Body of pancreas (tissue), 4 donors: ENCODE measurements around the gene SLC3A2. TPM values are rescaled to one million over a fixed set of nuclear protein-coding genes. Genes with fewer than 3 reads are reported as not detected.
A peak's percentile ranks its signal among the peaks of the same experiment; 100 is the strongest.

Experiments
- ATAC-seq: fragments of 150-250 bp; one replicate; pipeline ENCODE4 v1.9.1; 2016
- DNase-seq, 4 donors: peaks; one replicate each; pipeline ENCODE4 v3.0.0-alpha.2; 2019
- H3K27ac ChIP-seq, 4 donors: fragments of 200-600 bp; sonication (generic); 1 replicate in 3 of 4; 2 replicates in 1 of 4; pipeline versions ENCODE4 v1.5.1 to v1.6.1; 2016 to 2019; ENCODE audit warnings: mild to moderate bottlenecking in 1 of 4, mixed read lengths in 1 of 4, moderate library complexity in 1 of 4
- H3K27me3 ChIP-seq, 2 donors: fragments of 200-600 bp; sonication (generic); one replicate each; pipeline ENCODE4 v1.6.0; 2016; ENCODE audit warnings: mild to moderate bottlenecking in 1 of 2
- H3K36me3 ChIP-seq, 2 donors: fragments of 200-600 bp; sonication (generic); replicated peaks in 1 of 2; 2 replicates each; pipeline ENCODE4 v1.5.1; 2016; ENCODE audit warnings: low read depth in 2 of 2; ENCODE audit not compliant: insufficient read depth in 1 of 2
- H3K4me1 ChIP-seq: fragments of 200-600 bp; sonication (generic); one replicate; pipeline ENCODE4 v1.6.0; 2016
- H3K4me3 ChIP-seq, 2 donors: fragments of 200-600 bp; sonication (generic); 1 replicate in 1 of 2; 2 replicates in 1 of 2; pipeline ENCODE4 v1.5.1; 2016 to 2019
- H3K9me3 ChIP-seq, 3 donors: fragments of 200-600 bp; sonication (generic); 1 replicate in 2 of 3; 2 replicates in 1 of 3; pipeline ENCODE4 v1.5.1; 2016
- POLR2A ChIP-seq, 3 donors: fragments of 450-650 bp; IDR thresholded peaks; one replicate each; pipeline ENCODE4 v1.6.1; 2016; ENCODE audit warnings: antibody characterized with exemption in 3 of 3, mild to moderate bottlenecking in 2 of 3
- WGBS, 2 donors: methylation state at CpG; one replicate each; pipeline ENCODE4 v1.1.5; 2017; 5-methylcytosine and 5-hydroxymethylcytosine counted together
- intact Hi-C: fragments of 100-400 bp; cut with DNase I; formaldehyde crosslinking; loops from one replicate; pipeline ENCODE4 v1.15.1; 2023
- total RNA-seq, 2 donors: library from RNA; depleted of rRNA; stranded (reverse); fragments of >200 nt; gene quantifications; one replicate each; pipeline ENCODE4 v1.1.0, GENCODE V29; 2016
- TF ChIP-seq, protein P1 (sequence below), 7 experiments: fragments of 450-650 bp in 4 of 7; fragments of 200-600 bp in 3 of 7; sonication (generic) in 3 of 7; IDR thresholded peaks; one replicate each; pipeline ENCODE4 v1.5.1; 2016 to 2019; ENCODE audit warnings: antibody characterized with exemption in 7 of 7

The SLC3A2 gene
- total RNA-seq, 2 donors from 2014 or later: 75.5 to 108 TPM

DNA sequence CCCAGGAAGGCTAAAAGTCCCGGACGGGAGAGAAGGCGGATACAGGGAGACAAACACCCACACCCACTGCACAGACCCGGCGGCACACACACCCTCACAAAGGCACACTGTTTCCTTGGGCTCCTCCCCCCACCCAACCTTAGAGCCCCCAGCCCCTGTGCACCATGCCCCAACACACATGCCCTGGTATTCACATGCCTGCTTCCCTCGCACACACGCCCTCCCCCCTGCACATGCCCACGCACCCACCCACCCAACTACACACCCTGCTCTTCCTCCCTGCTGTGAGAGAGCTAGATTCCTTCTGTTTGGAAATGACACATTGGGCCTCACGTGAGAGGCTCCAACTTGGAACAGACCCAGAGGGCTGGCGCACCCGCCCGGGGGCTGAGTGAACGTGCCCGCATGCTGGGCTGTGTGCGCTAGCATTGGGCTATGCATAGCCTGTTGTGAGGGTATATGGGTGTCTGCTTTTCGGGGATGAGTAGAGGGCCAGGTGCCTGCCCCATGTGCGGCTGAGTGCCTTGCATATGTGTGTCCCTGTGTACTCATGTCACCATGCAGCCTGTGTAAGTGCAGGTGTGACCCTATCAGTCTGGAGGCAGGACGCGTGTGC is 41.0 kb downstream of the SLC3A2 start:
- H3K27me3 ChIP-seq: peaks cover 0 to 13% of the 10 kb centered on the region in 2 donors
- H3K36me3 ChIP-seq: no peaks in the 10 kb centered on the region
- H3K9me3 ChIP-seq: no peaks in the 10 kb centered on the region
- TF ChIP-seq, protein P1, sequence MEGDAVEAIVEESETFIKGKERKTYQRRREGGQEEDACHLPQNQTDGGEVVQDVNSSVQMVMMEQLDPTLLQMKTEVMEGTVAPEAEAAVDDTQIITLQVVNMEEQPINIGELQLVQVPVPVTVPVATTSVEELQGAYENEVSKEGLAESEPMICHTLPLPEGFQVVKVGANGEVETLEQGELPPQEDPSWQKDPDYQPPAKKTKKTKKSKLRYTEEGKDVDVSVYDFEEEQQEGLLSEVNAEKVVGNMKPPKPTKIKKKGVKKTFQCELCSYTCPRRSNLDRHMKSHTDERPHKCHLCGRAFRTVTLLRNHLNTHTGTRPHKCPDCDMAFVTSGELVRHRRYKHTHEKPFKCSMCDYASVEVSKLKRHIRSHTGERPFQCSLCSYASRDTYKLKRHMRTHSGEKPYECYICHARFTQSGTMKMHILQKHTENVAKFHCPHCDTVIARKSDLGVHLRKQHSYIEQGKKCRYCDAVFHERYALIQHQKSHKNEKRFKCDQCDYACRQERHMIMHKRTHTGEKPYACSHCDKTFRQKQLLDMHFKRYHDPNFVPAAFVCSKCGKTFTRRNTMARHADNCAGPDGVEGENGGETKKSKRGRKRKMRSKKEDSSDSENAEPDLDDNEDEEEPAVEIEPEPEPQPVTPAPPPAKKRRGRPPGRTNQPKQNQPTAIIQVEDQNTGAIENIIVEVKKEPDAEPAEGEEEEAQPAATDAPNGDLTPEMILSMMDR (IDR thresholded peaks at IDR 0.05): no peak
- peak in 1 of 3 donors; percentile 11 for TF ChIP-seq POLR2A (IDR thresholded peaks at IDR 0.05)
- peak; percentile 57 for ATAC-seq
- 11 to 18% methylated on average over 7 to 19 of the region's 19 CpGs for WGBS, 2 donors
- peak; percentile 54 to 66 (median 59) for DNase-seq
- peak overlapping the region in 1 of 4 donors; percentile 6 for H3K27ac ChIP-seq
- peaks cover 44% of the 10 kb centered on the region for H3K4me1 ChIP-seq
- H3K4me3 ChIP-seq: no peak overlapping the region
- intact Hi-C loops: no loop called here

DNA sequence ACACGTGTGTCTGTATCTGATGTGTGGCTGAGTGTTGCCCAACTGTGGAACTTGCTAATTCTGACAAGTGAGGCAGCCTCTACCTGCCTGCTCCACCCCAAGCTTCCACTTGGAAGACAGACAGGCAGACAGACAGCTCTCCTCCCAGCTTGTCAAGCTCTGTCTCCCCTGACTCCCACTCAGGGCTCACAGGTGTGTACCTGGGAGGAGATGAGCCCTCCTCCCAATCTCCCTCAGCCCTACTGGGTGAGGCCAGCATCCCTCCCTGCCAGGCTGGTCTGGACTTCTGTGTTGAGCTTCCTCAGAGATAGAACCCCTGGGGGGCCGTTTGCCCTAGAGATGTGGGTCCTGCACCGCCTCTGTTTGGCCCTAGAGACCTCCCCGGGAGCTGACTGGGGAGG is 41.5 kb downstream of the SLC3A2 start:
- Histone ChIP-seq H3K4me3 (no peak overlapping the region), H3K4me1 (peaks cover 50% of the 10 kb centered on the region), H3K27me3 (peaks cover 0 to 18% of the 10 kb centered on the region in 2 donors), H3K9me3 (no peaks in the 10 kb centered on the region), H3K27ac (no peak overlapping the region), H3K36me3 (no peaks in the 10 kb centered on the region)
- DNase-seq: peak in 1 of 4 donors; percentile 34
- WGBS, 2 donors: 52 to 58% methylated on average over 3 to 4 of the region's 4 CpGs
- ATAC-seq: no peak
- TF ChIP-seq POLR2A (IDR thresholded peaks at IDR 0.05): no peak
- TF ChIP-seq, protein P1 (IDR thresholded peaks at IDR 0.05): no peak
- intact Hi-C loops: no loop called here

DNA sequence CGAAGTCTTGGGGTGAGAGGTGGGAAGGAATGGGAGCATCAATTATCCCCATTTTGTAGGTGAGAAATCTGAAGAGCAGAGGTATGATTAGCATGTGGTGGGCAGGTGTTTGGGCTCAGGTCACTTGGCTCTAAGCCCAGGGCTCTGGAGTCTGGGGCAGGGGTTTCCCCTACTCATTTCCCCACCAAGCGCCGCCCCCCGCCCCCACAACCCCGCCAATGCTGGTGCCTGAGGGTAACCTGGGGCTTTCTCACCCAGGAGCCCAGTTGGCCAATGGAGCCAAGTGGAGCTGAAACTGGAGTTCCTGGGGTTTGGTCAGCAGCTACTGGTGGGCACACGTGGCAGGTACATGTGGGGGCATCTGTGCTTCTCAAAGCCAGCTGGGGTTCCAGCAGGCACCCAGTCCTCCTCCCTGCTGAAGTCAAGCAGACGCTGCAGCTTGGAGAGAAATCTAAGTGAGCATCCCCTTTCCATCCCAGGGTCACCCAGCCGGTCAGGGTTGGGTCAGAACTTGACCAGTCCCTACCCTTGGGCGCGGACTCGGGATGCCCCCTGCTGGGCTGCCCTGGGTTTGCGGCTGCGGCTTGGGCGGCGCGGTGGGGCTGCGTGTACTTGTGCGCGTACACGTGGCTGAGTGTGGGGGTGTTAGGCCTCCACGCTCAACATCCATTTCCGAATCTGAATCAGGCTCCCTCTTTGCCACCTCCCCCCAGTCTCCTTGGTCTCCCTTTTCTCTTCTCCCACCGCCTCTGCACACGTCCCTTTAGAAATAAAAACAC is 42.1 kb downstream of the SLC3A2 start:
- DNase-seq: no peak
- no peak overlapping the region for H3K4me3 ChIP-seq
- TF ChIP-seq, protein P1 (IDR thresholded peaks at IDR 0.05): peak in 1 of 7 experiments; percentile 5
- TF ChIP-seq POLR2A (IDR thresholded peaks at IDR 0.05): no peak
- H3K27ac ChIP-seq: no peak overlapping the region
- peaks cover 0 to 19% of the 10 kb centered on the region in 2 donors for H3K27me3 ChIP-seq
- WGBS, 2 donors: 54 to 55% methylated on average over 9 to 18 of the region's 24 CpGs
- H3K9me3 ChIP-seq: no peaks in the 10 kb centered on the region
- H3K36me3 ChIP-seq: no peaks in the 10 kb centered on the region
- intact Hi-C loops: no loop called here
- ATAC-seq: no peak
- H3K4me1 ChIP-seq: peaks cover 50% of the 10 kb centered on the region

DNA sequence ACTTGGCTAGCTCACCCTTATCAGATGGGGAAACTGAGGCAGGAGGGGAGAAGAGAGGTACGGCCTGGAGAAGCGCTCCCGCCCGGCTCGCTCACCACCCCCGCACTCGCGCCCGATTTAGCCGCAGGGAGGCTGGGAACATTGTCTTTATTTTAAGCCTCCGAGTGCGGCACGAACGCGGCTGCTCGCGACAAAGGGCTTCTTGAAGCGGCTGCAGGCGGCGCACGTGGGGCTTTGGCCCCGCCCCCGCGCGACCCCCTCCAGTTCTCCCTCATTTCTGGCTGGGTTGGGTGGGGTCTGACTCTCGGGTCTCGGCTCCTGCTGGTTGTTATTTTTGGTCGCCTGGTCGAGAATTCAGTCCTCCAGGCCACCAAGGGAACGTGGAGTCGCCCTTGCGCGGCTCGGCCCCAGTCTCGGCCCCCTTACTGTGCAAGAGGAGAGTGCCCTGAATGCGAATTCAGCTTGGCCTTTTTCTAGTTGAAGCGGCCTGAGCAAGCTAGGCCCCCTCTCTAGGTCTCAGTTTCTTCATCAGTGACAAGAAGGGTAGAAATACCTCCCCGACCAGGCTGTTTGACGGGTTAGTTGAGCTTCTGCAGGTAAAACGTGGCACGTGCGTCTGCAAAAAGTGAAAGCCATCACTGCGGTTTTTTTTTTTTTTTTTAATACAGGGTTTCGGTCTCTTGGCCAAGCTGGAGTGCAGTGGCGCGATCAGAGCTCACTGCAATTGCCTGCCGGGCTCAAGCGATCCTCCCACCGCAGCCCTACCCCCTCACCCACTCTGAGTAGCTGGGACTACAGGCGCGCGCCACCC is 43.1 kb downstream of the SLC3A2 start:
- Histone ChIP-seq H3K36me3 (no peaks in the 10 kb centered on the region), H3K4me3 (no peak overlapping the region), H3K27me3 (peaks cover 0 to 19% of the 10 kb centered on the region in 2 donors), H3K9me3 (no peaks in the 10 kb centered on the region), H3K4me1 (peaks cover 50% of the 10 kb centered on the region), H3K27ac (no peak overlapping the region)
- peak in 1 of 4 donors; percentile 25 for DNase-seq
- TF ChIP-seq, protein P1 (IDR thresholded peaks at IDR 0.05): no peak
- TF ChIP-seq POLR2A (IDR thresholded peaks at IDR 0.05): no peak
- intact Hi-C loops: no loop called here
- 6 to 13% methylated on average over 42 to 50 of the region's 52 CpGs for WGBS, 2 donors
- ATAC-seq: no peak
